HG03095 (cell line): ENCODE data around the gene CYBA.

Experiments
- ATAC-seq: cut with Tn5 transposase; IDR thresholded peaks from one replicate; pipeline ENCODE4 v1.9.1; 2021; ENCODE audit warnings: moderate library complexity; ENCODE audit not compliant: unreplicated experiment

Gene CYBA

GRCh38 chr16:88631920-88632586 lies 18.8 kb downstream of the CYBA start:
- ATAC-seq = no peak

- ATAC-seq = no peak
Measured at GRCh38 chr16:88631384-88631783, 19.5 kb downstream of the CYBA start.

- no peak for ATAC-seq
Measured at GRCh38 chr16:88630941-88631340, 19.9 kb downstream of the CYBA start.

GRCh38 chr16:88630433-88630832 lies 20.4 kb downstream of the CYBA start:
- ATAC-seq = no peak

- no peak for ATAC-seq
Measured at GRCh38 chr16:88629835-88630234, 21.0 kb downstream of the CYBA start.

- ATAC-seq = no peak
Measured at GRCh38 chr16:88628512-88628974, 22.3 kb downstream of the CYBA start.

GRCh38 chr16:88627531-88628411 lies 23.1 kb downstream of the CYBA start:
- ATAC-seq = no peak

- no peak for ATAC-seq
Measured at GRCh38 chr16:88626646-88627045, 24.2 kb downstream of the CYBA start.

GRCh38 chr16:88624977-88625576 lies 25.8 kb downstream of the CYBA start:
- no peak for ATAC-seq

GRCh38 chr16:88624481-88624880 lies 26.4 kb downstream of the CYBA start:
- no peak for ATAC-seq

- ATAC-seq = no peak
Measured at GRCh38 chr16:88623858-88624257, 27.0 kb downstream of the CYBA start.

GRCh38 chr16:88622866-88623265 lies 28.0 kb downstream of the CYBA start:
- ATAC-seq = no peak

- ATAC-seq = no peak
Measured at GRCh38 chr16:88622125-88622524, 28.7 kb downstream of the CYBA start.

GRCh38 chr16:88619859-88620815 lies 30.7 kb downstream of the CYBA start:
- ATAC-seq = no peak

GRCh38 chr16:88618956-88619667 lies 31.7 kb downstream of the CYBA start:
- ATAC-seq = no peak

GRCh38 chr16:88618182-88618955 lies 32.5 kb downstream of the CYBA start:
- no peak for ATAC-seq

GRCh38 chr16:88617268-88618031 lies 33.4 kb downstream of the CYBA start:
- ATAC-seq = no peak

GRCh38 chr16:88616736-88617135 lies 34.1 kb downstream of the CYBA start:
- no peak for ATAC-seq

GRCh38 chr16:88616320-88616719 lies 34.5 kb downstream of the CYBA start:
- no peak for ATAC-seq
